Measurements from ENCODE around the gene MIDN.

The MIDN gene

GRCh38 chr19:1252221-1252820, 3.9 kb downstream of the MIDN start:
- Histone ChIP-seq H3K27ac (peak overlapping the region; percentile 97), H4K20me1 (peaks cover 66% of the 10 kb centered on the region), H3K4me2 (peak overlapping the region; percentile 100), H3K27me3 (no peaks in the 10 kb centered on the region), H3K9me3 (no peaks in the 10 kb centered on the region), H3K36me3 (peaks cover 55% of the 10 kb centered on the region), H3K4me3 (peak overlapping the region; percentile 99), H3K4me1 (peaks cover 49% of the 10 kb centered on the region), H3K9ac (peak overlapping the region; percentile 99)
- no peak for TF ChIP-seq Cebpa-rat (IDR thresholded peaks at IDR 0.05)

DNA sequence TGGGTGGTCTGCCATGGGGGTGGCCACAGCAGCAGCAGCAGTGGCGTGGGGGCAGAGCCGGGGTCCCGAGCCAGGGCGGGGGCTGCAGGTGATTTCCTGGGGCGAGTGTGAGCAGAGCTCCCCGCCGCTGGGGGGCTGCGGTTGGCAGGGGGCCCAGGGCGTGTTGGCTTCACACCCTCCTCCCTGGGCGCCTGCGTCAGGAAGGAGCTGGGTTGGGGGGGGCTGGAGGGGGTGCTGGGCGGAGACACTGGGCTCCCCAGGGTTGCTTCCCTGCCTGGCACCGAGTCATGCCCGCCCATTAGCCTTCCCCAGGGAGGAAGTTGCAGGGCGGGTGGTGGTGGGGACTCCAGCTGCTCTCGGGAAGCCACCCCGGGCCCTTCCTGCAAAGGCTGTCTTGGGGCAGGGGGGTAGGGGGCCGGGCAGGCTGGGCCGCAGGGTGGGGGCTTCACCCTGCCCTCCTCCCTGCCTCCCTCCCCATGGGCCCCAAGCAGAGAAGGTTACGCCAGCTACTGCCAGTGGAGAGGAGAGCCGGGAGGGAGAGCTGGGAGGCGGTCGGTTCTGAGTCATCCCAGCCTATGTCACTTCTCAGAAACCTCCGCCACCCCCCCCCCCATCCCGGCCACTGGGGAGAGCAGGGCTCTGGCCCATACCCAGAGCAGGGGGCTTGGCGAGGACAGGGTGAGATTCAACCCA, 4.6 kb downstream of the MIDN start:
- Histone ChIP-seq H3K36me3 (peaks cover 62% of the 10 kb centered on the region), H3K9ac (peak overlapping the region; percentile 99), H3K27me3 (no peaks in the 10 kb centered on the region), H3K4me1 (peaks cover 49% of the 10 kb centered on the region), H4K20me1 (peaks cover 73% of the 10 kb centered on the region), H3K4me2 (peak overlapping the region; percentile 100), H3K4me3 (peak overlapping the region; percentile 99), H3K27ac (peak overlapping the region; percentile 97), H3K9me3 (no peaks in the 10 kb centered on the region)
- no peak for TF ChIP-seq Cebpa-rat (IDR thresholded peaks at IDR 0.05)

DNA sequence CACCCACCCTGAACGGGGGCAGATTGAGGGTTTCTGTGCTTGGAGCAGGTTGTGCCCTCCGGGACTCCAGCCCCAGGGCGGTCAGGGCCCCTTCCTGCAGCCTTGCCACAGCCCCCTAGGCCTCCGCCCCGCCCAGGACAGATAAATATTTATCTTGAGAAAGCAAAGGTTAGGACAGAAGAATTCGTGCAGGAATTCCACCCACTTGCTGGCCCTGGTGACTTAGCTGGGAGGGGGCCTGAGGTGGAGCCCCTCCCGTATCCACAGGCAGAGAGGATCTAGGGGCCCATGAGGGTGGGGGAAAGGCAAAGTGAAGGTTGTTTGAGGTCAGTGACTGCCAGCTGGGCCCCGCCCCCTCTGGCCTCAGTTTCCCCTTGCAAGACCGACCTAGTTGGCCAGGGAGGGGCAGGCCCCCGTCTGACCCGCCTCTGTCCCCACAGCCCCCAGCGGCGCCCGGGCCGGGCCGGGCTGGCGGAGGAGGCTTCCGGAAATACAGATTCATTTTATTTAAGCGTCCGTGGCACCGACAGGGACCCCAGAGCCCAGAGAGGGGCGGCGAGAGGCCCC, 5.2 kb downstream of the MIDN start:
- Histone ChIP-seq H3K4me2 (peak overlapping the region; percentile 100), H3K27me3 (no peaks in the 10 kb centered on the region), H3K9ac (peak overlapping the region; percentile 99), H3K27ac (peak overlapping the region; percentile 73), H3K9me3 (no peaks in the 10 kb centered on the region), H3K4me1 (peaks cover 53% of the 10 kb centered on the region), H3K36me3 (peaks cover 66% of the 10 kb centered on the region), H4K20me1 (peaks cover 79% of the 10 kb centered on the region), H3K4me3 (peak overlapping the region; percentile 99)
- TF ChIP-seq Cebpa-rat (IDR thresholded peaks at IDR 0.05): no peak

DNA sequence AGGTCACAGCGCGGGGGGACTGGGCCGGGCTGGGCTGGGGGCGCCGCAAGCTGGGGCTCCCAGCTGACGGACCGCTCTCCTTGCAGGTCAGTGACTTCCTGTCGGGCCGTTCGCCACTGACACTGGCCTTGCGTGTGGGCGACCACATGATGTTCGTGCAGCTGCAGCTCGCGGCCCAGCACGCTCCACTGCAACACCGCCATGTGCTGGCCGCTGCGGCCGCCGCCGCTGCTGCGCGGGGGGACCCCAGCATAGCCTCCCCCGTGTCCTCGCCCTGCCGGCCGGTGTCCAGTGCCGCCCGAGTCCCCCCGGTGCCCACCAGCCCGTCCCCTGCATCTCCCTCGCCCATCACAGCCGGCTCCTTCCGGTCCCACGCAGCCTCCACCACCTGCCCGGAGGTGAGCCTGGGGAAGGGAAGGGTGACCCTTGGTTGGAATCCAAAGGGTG, 5.7 kb downstream of the MIDN start:
- Histone ChIP-seq H3K9ac (peak overlapping the region; percentile 99; the same call in 1 of the 2 replicates), H3K4me3 (peak overlapping the region; percentile 99), H3K4me1 (peaks cover 58% of the 10 kb centered on the region), H3K4me2 (peak overlapping the region; percentile 100), H3K27me3 (no peaks in the 10 kb centered on the region), H3K36me3 (peaks cover 66% of the 10 kb centered on the region), H4K20me1 (peaks cover 84% of the 10 kb centered on the region), H3K27ac (peak overlapping the region; percentile 73), H3K9me3 (no peaks in the 10 kb centered on the region)
- no peak for TF ChIP-seq Cebpa-rat (IDR thresholded peaks at IDR 0.05)

GRCh38 chr19:1254530-1255185, 6.3 kb downstream of the MIDN start:
- H3K36me3 ChIP-seq: peaks cover 66% of the 10 kb centered on the region
- TF ChIP-seq Cebpa-rat (IDR thresholded peaks at IDR 0.05): no peak
- no peaks in the 10 kb centered on the region for H3K9me3 ChIP-seq
- peak overlapping the region; percentile 73 for H3K27ac ChIP-seq
- no peaks in the 10 kb centered on the region for H3K27me3 ChIP-seq
- H4K20me1 ChIP-seq: peaks cover 90% of the 10 kb centered on the region
- H3K4me3 ChIP-seq: peak overlapping the region; percentile 99; the same call in 1 of the 2 replicates
- 0 out of 2 replicates have a peak overlapping the region, but pooled peaks have one; percentile 69 for H3K9ac ChIP-seq
- H3K4me2 ChIP-seq: peak overlapping the region; percentile 100
- peaks cover 64% of the 10 kb centered on the region for H3K4me1 ChIP-seq

GRCh38 chr19:1255186-1256161, 7.1 kb downstream of the MIDN start:
- Histone ChIP-seq H3K4me1 (peaks cover 72% of the 10 kb centered on the region), H4K20me1 (peaks cover 90% of the 10 kb centered on the region), H3K27me3 (no peaks in the 10 kb centered on the region), H3K27ac (peak overlapping the region; percentile 73), H3K4me2 (peak overlapping the region; percentile 100), H3K9ac (peak overlapping the region; percentile 69), H3K9me3 (no peaks in the 10 kb centered on the region), H3K36me3 (peaks cover 58% of the 10 kb centered on the region), H3K4me3 (peak overlapping the region; percentile 55)
- no peak for TF ChIP-seq Cebpa-rat (IDR thresholded peaks at IDR 0.05)

DNA sequence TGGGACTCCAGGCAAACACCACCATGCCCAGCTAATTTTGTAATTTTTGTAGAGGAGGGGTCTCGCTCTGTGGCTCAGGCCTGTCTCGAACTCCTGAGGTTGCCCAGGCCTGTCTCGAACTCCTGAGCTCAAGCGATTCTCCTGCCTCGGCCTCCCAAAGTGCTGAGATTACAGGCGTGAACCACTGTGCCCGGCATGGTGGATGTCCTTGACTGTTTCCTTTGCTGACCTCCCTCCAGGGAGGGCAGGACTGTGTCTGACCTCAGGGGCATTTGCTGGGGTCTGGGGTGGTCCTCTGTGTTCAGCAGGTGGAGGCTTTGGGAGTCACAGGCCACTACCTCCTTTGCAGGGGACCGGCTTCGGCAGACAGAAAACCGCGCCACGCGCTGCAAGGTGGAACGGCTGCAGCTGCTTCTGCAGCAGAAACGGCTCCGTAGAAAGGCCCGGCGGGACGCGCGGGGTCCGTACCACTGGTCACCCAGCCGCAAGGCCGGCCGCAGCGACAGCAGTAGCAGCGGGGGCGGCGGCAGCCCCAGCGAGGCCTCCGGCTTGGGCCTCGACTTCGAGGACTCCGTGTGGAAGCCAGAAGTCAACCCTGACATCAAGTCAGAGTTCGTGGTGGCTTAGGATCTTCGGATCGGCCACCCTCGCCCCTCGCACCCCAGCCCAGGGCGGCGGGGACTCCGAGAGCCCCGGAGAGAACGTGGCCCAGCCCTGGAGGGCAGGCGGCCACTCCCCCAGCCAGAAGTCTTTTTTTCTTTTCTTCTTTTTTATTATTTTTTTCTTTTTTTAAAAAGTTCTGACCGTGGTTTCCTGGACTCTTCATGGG, 8.5 kb downstream of the MIDN start:
- Histone ChIP-seq H3K4me3 (peak overlapping the region; percentile 76), H3K4me2 (peak overlapping the region; percentile 100), H3K27me3 (no peaks in the 10 kb centered on the region), H3K9ac (peak overlapping the region; percentile 66), H3K9me3 (no peaks in the 10 kb centered on the region), H3K27ac (peak overlapping the region; percentile 39), H3K4me1 (peaks cover 81% of the 10 kb centered on the region), H4K20me1 (peaks cover 82% of the 10 kb centered on the region), H3K36me3 (peaks cover 51% of the 10 kb centered on the region)
- TF ChIP-seq Cebpa-rat (IDR thresholded peaks at IDR 0.05): no peak

GRCh38 chr19:1257475-1258162, 9.2 kb downstream of the MIDN start:
- no peak for TF ChIP-seq Cebpa-rat (IDR thresholded peaks at IDR 0.05)
- Histone ChIP-seq H3K9ac (peak overlapping the region; percentile 66), H3K4me3 (peak overlapping the region; percentile 76), H3K27me3 (no peaks in the 10 kb centered on the region), H3K9me3 (no peaks in the 10 kb centered on the region), H3K36me3 (peaks cover 50% of the 10 kb centered on the region), H3K4me1 (peaks cover 89% of the 10 kb centered on the region), H3K27ac (peak overlapping the region; percentile 64), H4K20me1 (peaks cover 76% of the 10 kb centered on the region), H3K4me2 (peak overlapping the region; percentile 100)
